DND-41 (cell line): ENCODE measurements around the gene CELSR1.
"Not testable (repeated sequence)": the region's sequence is repeated elsewhere in the genome, so short reads cannot be mapped to it uniquely, and the experiment has no call there.

Experiments
- ATAC-seq: fragments of 200-7000 bp; cut with Tn5 transposase; 3 replicates; pipeline ENCODE4 v1.9.1; 2021; ENCODE audit warnings: low read depth; ENCODE audit not compliant: insufficient read depth
- DNase-seq: peaks from one replicate; pipeline ENCODE4 v3.0.0-alpha.2; 2020
- H2AFZ ChIP-seq: 2 replicates; pipeline ENCODE4 v1.6.0; 2012; ENCODE audit warnings: low read depth, low read length
- H3K27ac ChIP-seq: 2 replicates; pipeline ENCODE4 v1.5.1; 2012; ENCODE audit warnings: low read length, inconsistent platforms
- H3K27me3 ChIP-seq: fragments of 200-600 bp; sonication (generic); 2 replicates; pipeline ENCODE4 v1.6.0; 2012; ENCODE audit warnings: low read length, mild to moderate bottlenecking, inconsistent platforms; ENCODE audit not compliant: insufficient read depth, poor library complexity
- H3K36me3 ChIP-seq: 2 replicates; pipeline ENCODE4 v1.5.1; 2012; ENCODE audit warnings: low read length, inconsistent platforms; ENCODE audit not compliant: insufficient read depth
- H3K4me1 ChIP-seq: 2 replicates; pipeline ENCODE4 v1.5.1; 2012; ENCODE audit warnings: mild to moderate bottlenecking, low read length; ENCODE audit not compliant: insufficient read depth
- H3K4me2 ChIP-seq: 2 replicates; pipeline ENCODE4 v1.6.0; 2012; ENCODE audit warnings: mild to moderate bottlenecking, moderate library complexity, low read length, inconsistent platforms; ENCODE audit not compliant: insufficient read depth
- H3K4me3 ChIP-seq, 2 experiments: fragments of 200-600 bp in 1 of 2; shearing (Covaris generic) in 1 of 2; 2 replicates each; pipeline ENCODE4 v1.5.1; 2012 to 2016; ENCODE audit warnings: inconsistent platforms in 2 of 2, low read length in 2 of 2, mild to moderate bottlenecking in 2 of 2, low read depth in 1 of 2, moderate library complexity in 1 of 2
- H3K79me2 ChIP-seq: 2 replicates; pipeline ENCODE4 v1.6.0; 2012; ENCODE audit warnings: low read length, inconsistent platforms; ENCODE audit not compliant: insufficient read depth
- H3K9ac ChIP-seq: 2 replicates; pipeline ENCODE4 v1.6.0; 2012; ENCODE audit warnings: low read depth, mild to moderate bottlenecking, inconsistent platforms, low read length, moderate library complexity
- H3K9me3 ChIP-seq: 2 replicates; pipeline ENCODE4 v1.5.1; 2012; ENCODE audit warnings: low read length, moderate library complexity, mild to moderate bottlenecking, inconsistent platforms; ENCODE audit not compliant: insufficient read depth, severe bottlenecking
- H4K20me1 ChIP-seq: 2 replicates; pipeline ENCODE4 v1.6.0; 2012; ENCODE audit warnings: low read length; ENCODE audit not compliant: insufficient read depth
- CTCF ChIP-seq: IDR thresholded peaks from 2 replicates; pipeline ENCODE4 v1.5.1; 2012; ENCODE audit warnings: borderline replicate concordance, low read length, moderate library complexity, mild to moderate bottlenecking; ENCODE audit not compliant: poor library complexity, severe bottlenecking; ENCODE audit errors: extremely low read depth
- EZH2 ChIP-seq: IDR thresholded peaks from 3 replicates; pipeline ENCODE4 v1.6.1; 2012; ENCODE audit warnings: borderline replicate concordance, low read depth, mild to moderate bottlenecking, moderate library complexity, low read length, inconsistent platforms; ENCODE audit not compliant: severe bottlenecking

The CELSR1 gene

GRCh38 chr22:46504584-46504983 is 32.8 kb downstream of the CELSR1 start:
- no peak for DNase-seq
- H3K4me3 ChIP-seq = no peak overlapping the region
- H3K9me3 ChIP-seq = no peaks in the 10 kb centered on the region
- no peaks in the 10 kb centered on the region for H3K36me3 ChIP-seq
- H3K27me3 ChIP-seq = no peaks in the 10 kb centered on the region
- no peaks in the 10 kb centered on the region for H3K79me2 ChIP-seq
- 0 out of 2 replicates have a peak, but pooled peaks cover 5% of the 10 kb centered on the region for H4K20me1 ChIP-seq
- H3K27ac ChIP-seq = no peak overlapping the region
- H3K4me1 ChIP-seq = no peaks in the 10 kb centered on the region
- no peak for TF ChIP-seq CTCF
- no peak for TF ChIP-seq EZH2
- H3K9ac ChIP-seq = no peak overlapping the region
- no peak overlapping the region for H2AFZ ChIP-seq
- no peak overlapping the region for H3K4me2 ChIP-seq
- no peak for ATAC-seq

- 0 out of 2 replicates have a peak, but pooled peaks cover 5% of the 10 kb centered on the region for H4K20me1 ChIP-seq
- H3K4me1 ChIP-seq = peaks cover 12% of the 10 kb centered on the region
- DNase-seq (no peak), ATAC-seq (no peak)
- no peak overlapping the region for H3K9ac ChIP-seq
- H3K9me3 ChIP-seq = no peaks in the 10 kb centered on the region
- H3K4me2 ChIP-seq = no peak overlapping the region
- H3K79me2 ChIP-seq = no peaks in the 10 kb centered on the region
- TF ChIP-seq CTCF (no peak), EZH2 (no peak)
- no peak overlapping the region for H2AFZ ChIP-seq
- H3K27me3 ChIP-seq = no peaks in the 10 kb centered on the region
- no peaks in the 10 kb centered on the region for H3K36me3 ChIP-seq
- H3K27ac ChIP-seq = no peak overlapping the region
- H3K4me3 ChIP-seq = no peak overlapping the region
Measured at GRCh38 chr22:46502440-46503175, 34.8 kb downstream of the CELSR1 start.

GRCh38 chr22:46501701-46502100 is 35.7 kb downstream of the CELSR1 start:
- H3K27ac ChIP-seq = no peak overlapping the region
- no peak overlapping the region for H2AFZ ChIP-seq
- TF ChIP-seq EZH2 = no peak
- no peak for TF ChIP-seq CTCF
- H4K20me1 ChIP-seq = 0 out of 2 replicates have a peak, but pooled peaks cover 5% of the 10 kb centered on the region
- no peak overlapping the region for H3K9ac ChIP-seq
- H3K9me3 ChIP-seq = no peaks in the 10 kb centered on the region
- H3K36me3 ChIP-seq = no peaks in the 10 kb centered on the region
- ATAC-seq (no peak), DNase-seq (no peak)
- H3K4me3 ChIP-seq = no peak overlapping the region
- no peaks in the 10 kb centered on the region for H3K79me2 ChIP-seq
- H3K4me2 ChIP-seq = no peak overlapping the region
- H3K4me1 ChIP-seq = peaks cover 12% of the 10 kb centered on the region
- H3K27me3 ChIP-seq = no peaks in the 10 kb centered on the region

GRCh38 chr22:46501265-46501664 is 36.2 kb downstream of the CELSR1 start:
- H3K79me2 ChIP-seq, H3K9me3 ChIP-seq, H3K4me2 ChIP-seq, H3K27me3 ChIP-seq, H3K36me3 ChIP-seq, H4K20me1 ChIP-seq, DNase-seq, H3K27ac ChIP-seq, H2AFZ ChIP-seq, H3K9ac ChIP-seq, ATAC-seq, H3K4me3 ChIP-seq: not testable (repeated sequence)
- H3K4me1 ChIP-seq = peaks cover 12% of the 10 kb centered on the region
